SIG-M5 (cell line): ENCODE data around the gene LDHD.
"Not testable (repeated sequence)": the region's sequence is repeated elsewhere in the genome, so short reads cannot be mapped to it uniquely, and the experiment has no call there.

Experiments used
- DNase-seq: peaks from one replicate; lab custom pipeline; 2025; lab: John Stamatoyannopoulos, UW

The LDHD gene

DNA sequence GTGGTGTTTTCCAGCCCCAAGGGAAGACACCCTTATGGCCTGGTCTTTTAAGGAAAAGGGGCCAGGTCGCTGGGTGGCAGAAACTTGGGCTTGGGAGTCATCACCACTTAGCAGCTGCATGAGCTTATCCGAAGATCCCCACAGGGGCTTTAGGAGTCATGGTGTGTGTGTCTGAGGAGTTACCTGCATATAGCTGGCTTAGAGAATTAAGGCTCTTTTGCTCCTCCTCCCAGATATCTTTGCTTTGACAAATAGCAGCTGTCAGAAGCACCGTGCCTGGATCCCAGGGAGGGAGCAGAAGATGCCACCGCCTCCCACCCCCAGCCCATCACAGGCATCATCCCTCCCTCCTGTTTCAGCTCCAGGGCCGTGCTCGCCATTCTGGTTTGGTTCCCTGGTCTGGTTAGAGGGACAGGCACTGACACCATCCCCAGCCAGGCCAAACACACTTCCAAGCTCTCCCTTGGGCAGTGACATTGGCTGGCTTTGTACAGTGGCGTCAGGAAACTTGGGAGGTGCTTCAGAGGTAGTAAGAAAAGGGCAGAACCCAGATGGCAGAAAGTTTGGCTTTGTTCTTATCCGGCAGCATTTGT lies 17.4 kb downstream of the LDHD start:
- DNase-seq = no peak

DNA sequence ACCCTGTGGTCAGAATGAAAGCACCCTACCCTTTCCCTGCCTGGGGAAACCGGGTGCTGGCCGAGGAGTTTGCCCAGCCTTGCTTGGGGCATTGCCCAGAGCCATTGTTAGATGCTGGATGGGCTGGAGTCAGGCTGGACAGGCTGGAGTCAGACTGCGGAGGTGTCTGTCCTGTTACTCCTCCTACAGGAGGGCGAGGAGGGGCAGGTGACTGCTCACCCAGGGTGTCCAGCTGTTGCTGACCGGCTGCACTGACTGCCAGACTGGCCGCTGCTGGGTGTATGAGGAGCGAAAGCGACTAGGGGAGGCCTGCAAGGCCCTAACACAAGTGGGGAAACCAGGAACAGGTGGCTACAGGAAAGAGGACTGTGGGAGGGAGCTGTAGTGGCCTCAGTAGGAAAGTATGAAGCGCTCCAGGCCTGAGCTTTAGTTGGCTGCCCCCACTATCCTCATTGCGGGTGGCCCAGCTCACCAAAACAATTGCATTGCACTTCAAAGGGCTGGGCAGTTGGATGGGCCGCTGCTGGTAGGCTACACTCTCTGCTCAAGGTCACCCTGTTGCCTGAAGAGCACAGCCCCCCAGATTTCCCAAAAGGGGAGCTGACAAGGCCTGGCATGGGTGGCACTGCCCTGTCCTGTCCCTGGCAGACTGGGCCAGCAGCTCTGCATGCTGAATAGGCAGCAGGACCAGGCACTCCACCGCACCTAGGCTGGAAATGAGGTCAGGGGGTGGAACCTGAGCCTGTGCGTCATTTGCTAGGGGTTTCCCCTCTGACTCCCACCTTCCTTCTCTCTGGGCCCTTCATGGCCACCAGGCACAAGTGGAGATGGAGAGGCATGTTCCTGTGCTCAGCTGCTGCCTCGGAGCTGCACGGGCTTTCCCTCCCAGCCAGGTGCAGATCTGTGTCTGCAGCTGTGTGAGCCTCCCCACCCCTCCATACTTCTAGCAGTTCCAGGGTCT lies 18.4 kb downstream of the LDHD start:
- DNase-seq = no peak

GRCh38 chr16:75097191-75097761 lies 19.3 kb downstream of the LDHD start:
- DNase-seq = no peak

GRCh38 chr16:75096656-75097055 lies 19.9 kb downstream of the LDHD start:
- DNase-seq = no peak

DNA sequence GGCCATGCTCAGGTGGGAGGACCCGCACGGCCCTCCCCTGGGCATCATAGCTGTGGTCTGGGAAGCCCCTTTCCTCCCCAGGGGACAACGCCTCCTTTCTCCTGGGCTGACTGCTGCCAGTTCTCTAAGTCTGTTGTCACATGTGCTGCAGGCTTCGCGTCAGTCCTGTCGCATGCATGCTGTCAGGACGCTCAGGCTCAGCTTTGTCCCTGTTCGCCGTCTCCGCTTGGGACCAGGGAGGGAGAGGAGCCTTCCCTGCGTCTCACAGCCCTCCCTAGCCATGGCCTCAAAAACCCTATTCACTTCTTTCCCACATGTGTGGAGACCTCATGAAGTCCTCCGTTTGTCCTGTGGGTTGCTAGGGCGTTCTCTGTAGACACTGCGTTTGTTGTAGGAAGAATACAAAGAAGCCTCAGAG lies 21.4 kb downstream of the LDHD start:
- no peak for DNase-seq

GRCh38 chr16:75093598-75094540 lies 22.7 kb downstream of the LDHD start:
- no peak for DNase-seq

GRCh38 chr16:75092777-75093176 lies 23.8 kb downstream of the LDHD start:
- DNase-seq = no peak

DNA sequence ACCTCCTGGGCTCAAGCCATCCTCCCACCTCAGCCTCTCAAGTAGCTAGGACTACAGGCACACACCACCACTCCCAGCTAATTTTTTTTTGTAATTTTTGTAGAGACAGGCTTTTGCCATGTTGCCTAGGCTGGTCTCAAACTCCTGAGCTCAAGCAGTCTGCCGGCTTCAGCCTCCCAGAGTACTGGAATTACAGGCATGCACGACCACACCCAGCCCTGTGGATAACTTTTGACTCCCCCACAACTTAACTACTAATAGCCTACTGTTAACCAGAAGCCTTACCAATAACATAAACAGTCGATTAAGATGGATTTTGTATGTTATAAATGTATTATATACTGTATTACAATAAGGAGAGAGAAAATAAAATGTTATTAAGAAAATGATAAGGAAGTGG lies 25.0 kb downstream of the LDHD start:
- not testable (repeated sequence) for DNase-seq

DNA sequence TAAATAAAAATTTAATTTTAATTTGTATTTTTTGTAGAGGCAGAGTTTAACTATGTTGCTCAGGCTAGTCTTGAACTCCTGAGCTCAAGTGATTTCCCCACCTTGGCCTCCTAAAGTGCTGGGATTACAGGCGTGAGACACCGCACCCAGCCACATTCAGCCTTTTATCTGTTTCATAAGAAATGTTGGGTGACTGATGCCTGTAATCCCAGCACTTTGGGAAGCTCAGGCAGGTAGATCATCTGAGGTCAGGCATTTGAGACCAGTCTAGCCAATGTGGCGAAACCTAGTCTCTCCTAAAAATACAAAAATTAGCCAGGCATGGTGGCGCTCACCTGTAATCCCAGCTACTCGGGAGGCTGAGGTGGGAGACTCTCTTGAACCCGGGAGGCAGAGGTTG lies 25.7 kb downstream of the LDHD start:
- DNase-seq = not testable (repeated sequence)

DNA sequence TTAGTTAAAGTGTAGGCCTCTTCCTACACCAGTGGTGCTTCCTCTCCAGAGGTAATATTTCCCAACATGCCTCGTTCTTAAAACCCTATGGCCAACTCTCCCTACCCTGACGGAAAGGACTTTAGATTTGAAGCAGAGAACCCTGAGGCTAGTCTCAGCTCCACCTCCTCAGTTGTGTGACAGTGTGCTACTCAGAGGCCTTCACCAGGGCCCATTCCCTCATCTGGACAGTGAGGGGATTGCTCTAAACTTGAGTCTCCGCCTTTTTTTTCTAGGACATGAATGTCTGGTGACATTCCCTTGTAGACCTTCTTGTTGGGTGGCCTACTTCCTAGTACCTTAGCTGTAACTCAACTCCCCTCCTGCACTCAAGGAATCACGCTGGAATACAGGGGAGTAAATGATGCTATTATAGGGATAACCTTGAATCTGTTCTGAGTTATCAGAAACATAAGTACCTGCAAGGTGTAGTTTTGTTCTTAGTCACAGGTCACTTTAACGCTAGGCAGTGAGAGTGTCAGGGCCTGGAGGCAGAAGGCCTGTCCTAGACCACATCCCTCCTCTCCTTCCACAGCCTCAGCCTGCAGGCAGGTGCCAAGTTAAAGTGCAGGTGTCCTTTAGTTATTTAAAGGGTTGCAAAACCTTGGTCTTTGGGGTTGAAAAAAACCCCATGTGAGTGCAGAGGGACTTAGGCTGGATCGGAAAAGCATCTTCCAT lies 26.9 kb downstream of the LDHD start:
- no peak for DNase-seq

GRCh38 chr16:75088934-75089333 lies 27.6 kb downstream of the LDHD start:
- DNase-seq = no peak

DNA sequence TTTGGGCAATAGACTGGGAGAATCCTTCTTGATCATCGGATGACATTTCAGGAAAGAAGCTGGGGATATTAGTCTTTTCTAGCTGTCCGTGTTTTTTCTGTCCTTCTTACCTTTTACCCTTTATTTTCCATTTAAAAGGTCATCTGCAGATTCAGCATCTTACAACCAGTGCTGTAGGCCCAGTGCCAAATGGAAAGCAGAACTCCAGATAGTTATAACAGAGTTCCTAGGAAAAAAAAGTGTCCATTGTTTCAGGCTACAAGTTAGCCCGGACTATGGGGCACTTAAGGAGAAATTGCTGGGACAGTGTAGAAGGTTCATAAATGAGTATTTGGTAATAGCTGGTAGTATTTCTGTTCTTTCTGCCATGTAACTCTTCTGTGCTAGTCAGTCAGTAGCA lies 28.4 kb downstream of the LDHD start:
- no peak for DNase-seq

GRCh38 chr16:75087375-75087979 lies 29.1 kb downstream of the LDHD start:
- no peak for DNase-seq

DNA sequence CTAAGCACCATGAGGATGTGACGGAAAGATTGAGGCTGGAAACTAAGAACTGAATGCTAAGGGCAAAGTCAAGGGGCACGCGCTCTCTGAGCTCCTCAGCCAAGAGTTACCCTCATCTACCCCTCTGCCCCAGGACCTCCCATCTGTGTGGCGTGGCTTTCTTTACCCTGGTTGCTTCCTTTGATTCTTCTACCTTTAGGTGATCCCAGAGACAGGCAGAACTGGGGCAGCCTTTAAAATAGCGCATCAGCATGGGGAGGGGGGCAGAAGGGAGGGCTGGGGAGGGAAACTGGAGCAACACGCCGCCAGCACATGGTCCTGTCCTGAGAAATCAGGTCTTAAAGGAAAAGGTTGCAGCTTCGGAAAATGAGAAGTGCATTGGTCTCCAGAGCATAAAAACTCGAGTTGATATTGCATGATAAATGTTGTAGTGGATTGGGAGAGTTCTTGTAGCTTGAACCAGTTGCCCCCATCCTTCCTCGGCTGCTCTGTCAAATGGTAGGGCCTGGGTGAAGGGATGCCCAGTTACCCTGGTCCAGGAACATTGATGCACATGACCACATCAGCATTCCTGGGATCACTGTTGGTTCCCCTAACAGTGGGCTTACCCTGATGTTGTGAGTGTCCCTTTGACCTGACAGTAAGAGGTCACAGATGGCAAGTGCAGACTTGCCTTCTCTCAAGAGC lies 29.7 kb downstream of the LDHD start:
- DNase-seq = no peak

DNA sequence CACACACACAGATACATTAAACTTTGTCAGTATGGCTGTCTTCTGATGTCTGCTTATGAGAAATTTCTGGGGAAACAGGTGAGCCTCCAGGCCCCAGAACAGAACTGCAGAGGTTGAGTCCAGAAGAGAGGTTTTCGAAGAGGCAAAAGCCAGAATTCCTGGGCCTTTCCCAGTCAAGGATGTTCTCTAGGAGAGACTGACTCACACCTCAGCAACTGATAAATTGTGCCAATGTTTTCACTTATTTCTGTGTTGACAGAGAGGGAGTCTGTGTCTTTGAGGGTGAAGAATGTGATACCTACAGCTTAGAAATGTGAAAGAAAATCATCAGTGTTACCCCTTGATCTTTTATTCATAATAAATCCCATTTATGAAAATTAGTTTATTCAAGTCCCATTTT lies 30.3 kb downstream of the LDHD start:
- no peak for DNase-seq

DNA sequence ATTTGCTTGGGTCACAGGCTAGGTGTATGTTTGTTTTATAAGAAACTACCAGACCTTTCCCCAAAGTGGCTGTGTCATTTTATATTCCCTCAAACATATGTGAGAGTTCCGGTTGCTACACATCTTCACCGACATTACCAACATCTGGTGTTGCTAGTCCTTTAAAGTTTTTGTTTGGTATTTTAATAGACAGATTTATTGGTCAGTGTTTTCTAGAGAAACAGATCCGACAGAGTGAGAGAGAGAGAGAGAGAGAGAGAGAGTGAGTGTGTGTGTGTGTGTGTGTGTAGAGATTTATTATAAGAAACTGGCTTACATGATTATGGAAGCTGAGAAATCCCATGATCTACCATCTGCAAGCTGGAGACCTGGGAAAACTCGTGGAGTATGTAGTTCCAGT lies 31.0 kb downstream of the LDHD start:
- no peak for DNase-seq

GRCh38 chr16:75083813-75084212 lies 32.8 kb downstream of the LDHD start:
- no peak for DNase-seq

DNA sequence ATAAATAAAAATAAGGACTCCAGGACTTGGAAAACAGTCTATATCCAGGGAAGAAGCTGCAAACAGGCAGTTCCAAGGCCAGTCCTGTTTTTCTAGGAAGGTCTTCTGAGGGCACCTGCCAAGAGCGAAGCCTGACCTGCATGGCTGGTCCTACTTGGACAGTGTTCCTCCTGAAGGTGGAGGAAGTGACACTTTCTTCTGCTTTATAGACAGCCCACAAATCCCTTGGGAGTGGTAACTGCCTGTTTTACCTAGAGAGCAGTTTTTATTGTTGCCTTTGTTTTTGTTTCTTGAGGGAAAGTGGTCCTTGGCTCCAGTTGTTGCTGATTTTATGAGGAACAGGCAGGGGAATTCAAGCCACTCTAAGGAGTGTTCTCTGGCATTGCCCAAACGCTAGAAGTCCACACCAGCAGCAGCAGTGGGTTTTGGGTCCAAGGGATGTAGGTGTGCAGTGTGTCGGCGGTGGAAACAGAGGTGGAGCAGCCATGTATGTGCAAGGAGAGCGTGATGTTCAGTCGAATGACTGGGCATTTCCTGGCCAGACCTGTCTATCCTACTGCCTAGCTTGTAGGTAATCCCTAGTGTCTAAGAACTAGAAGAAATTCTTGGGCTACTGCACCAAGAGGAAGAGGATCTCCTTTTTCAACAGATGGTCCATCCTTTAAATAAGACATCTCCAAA lies 35.3 kb downstream of the LDHD start:
- no peak for DNase-seq

DNA sequence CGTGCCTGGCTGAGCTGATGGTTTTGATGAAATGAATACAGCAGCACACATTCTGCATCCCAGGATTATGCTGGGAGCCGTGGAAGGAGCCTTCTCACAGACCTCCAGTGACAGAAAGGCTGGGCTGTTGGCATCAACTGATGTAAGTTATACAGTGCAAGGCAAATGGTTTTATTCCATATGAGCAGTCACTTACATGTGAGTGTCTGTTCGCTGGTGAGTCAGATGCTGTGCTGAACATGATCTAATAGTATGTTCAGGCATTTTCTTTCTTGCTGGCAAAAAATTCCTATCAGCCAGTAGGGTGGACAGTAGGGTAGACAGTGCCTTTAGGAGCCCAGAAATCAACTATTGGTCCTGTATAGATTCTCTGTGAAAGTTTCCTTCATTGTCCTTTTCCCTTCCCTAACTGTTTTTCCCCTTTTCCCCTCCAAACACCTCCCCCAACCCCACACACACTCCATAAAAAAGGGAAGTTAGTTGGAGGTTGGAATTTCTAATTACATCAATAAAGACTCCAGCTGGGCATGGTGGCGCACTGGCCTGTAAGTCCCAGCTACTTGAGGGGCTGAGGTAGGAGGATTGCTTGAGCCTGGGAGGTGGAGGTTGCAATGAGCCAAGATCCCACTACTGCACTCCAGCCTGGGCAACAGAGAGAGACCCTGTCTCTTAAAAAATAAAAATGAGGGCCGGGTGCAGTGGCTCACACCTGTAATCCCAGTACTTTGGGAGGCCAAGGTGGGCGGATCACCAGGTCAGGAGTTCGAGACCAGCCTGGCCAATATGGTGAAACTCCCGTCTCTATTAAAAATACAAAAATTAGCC lies 36.2 kb downstream of the LDHD start:
- DNase-seq = no peak
